Left lung (tissue), 10 donors: ENCODE results near the gene DENND6B. TPM values are rescaled to one million over a fixed set of nuclear protein-coding genes. Genes with fewer than 3 reads are reported as not detected.

Experiments used
- ATAC-seq: fragments of 200-7000 bp; cut with Tn5 transposase; one replicate; pipeline ENCODE4 v1.9.1; 2020; ENCODE audit warnings: moderate library complexity
- DNase-seq, 4 donors: peaks; one replicate each; pipeline ENCODE4 v3.0.0-alpha.2; 2013 to 2020
- H3K27ac ChIP-seq, 2 donors: fragments of 200-600 bp; sonication (generic) in 1 of 2; one replicate each; pipeline versions ENCODE4 v1.5.0 to v1.8.0; 2020 to 2021
- H3K27me3 ChIP-seq, 2 donors: fragments of 200-600 bp; sonication (generic) in 1 of 2; one replicate each; pipeline versions ENCODE4 v1.5.0 to v1.8.0; 2020 to 2021
- H3K36me3 ChIP-seq, 2 donors: fragments of 200-600 bp; sonication (generic) in 1 of 2; one replicate each; pipeline versions ENCODE4 v1.5.0 to v1.8.0; 2020 to 2021
- H3K4me1 ChIP-seq, 2 donors: fragments of 200-600 bp; one replicate each; pipeline ENCODE4 v1.8.0; 2021
- H3K4me3 ChIP-seq, 2 donors: fragments of 200-600 bp; sonication (generic) in 1 of 2; one replicate each; pipeline versions ENCODE4 v1.5.0 to v1.8.0; 2020 to 2021; ENCODE audit warnings: mild to moderate bottlenecking in 1 of 2
- H3K9me3 ChIP-seq, 2 donors: fragments of 200-600 bp; sonication (generic) in 1 of 2; one replicate each; pipeline versions ENCODE4 v1.5.0 to v1.8.0; 2020 to 2021
- CTCF ChIP-seq, 2 donors: fragments of 200-600 bp; sonication (generic) in 1 of 2; IDR thresholded peaks; one replicate each; pipeline versions ENCODE4 v1.5.0 to v1.8.0; 2021; ENCODE audit warnings: antibody characterized with exemption in 2 of 2
- intact Hi-C, 2 donors: fragments of 100-400 bp; cut with DNase I; formaldehyde crosslinking; loops; one replicate each; pipeline versions ENCODE4 v1.11.2 to v1.14.2; 2022
- polyA plus RNA-seq, 6 donors: library from polyadenylated mRNA; unstranded; fragments of 120-200 nt; gene quantifications; one replicate each; pipeline ENCODE4 v1.2.1, GENCODE V29; 2013; ENCODE audit not compliant: insufficient read length in 6 of 6
- total RNA-seq, 2 donors: library from RNA; stranded (reverse); fragmentation: NEBNext Ultra II Directional; extraction: Animal tissue kit (Norgen Biotek cat#: 25700); gene quantifications; one replicate each; pipeline ENCODE4 v1.2.1, GENCODE V29; 2021
- donor health status: DM: no; HTN: yes; CAD: no.
- donor health status: DM: no; HTN: no; CAD: no.

DENND6B gene
- total and polyA plus RNA-seq, 8 donors = 7.3 to 18.8 (median 12.1) TPM

- H3K9me3 ChIP-seq = no peaks in the 10 kb centered on the region
- no peak overlapping the region for H3K27ac ChIP-seq
- TF ChIP-seq CTCF (IDR thresholded peaks at IDR 0.05) = no peak
- H3K4me1 ChIP-seq = peaks cover 23 to 48% of the 10 kb centered on the region in 2 donors
- H3K27me3 ChIP-seq = peaks cover 0 to 55% of the 10 kb centered on the region in 2 donors
- peaks cover 0 to 30% of the 10 kb centered on the region in 2 donors for H3K36me3 ChIP-seq
- ATAC-seq = no peak
- no peak overlapping the region for H3K4me3 ChIP-seq
- intact Hi-C loops = loop anchor here (10.0 kb wide), 1 partner anchor 53 kb away; the partner anchor contains the start of gene DENND6B (in 2 of the 2)
- no peak for DNase-seq
Measured at GRCh38 chr22:50272044-50272802, 54.6 kb downstream of the DENND6B start.

- intact Hi-C loops = loop anchor here (10.0 kb wide), 1 partner anchor 53 kb away; the partner anchor contains the start of gene DENND6B (in 2 of the 2)
- H3K4me1 ChIP-seq = peaks cover 23 to 51% of the 10 kb centered on the region in 2 donors
- TF ChIP-seq CTCF (IDR thresholded peaks at IDR 0.05) = no peak
- H3K9me3 ChIP-seq = no peaks in the 10 kb centered on the region
- peak overlapping the region; percentile 33 to 48 for H3K4me3 ChIP-seq
- H3K27ac ChIP-seq = no peak overlapping the region
- H3K36me3 ChIP-seq = peaks cover 0 to 23% of the 10 kb centered on the region in 2 donors
- peaks cover 0 to 62% of the 10 kb centered on the region in 2 donors for H3K27me3 ChIP-seq
- peak in 2 of 4 donors; percentile 53 to 90 for DNase-seq
- peak; percentile 42 for ATAC-seq
Measured at GRCh38 chr22:50271519-50271970, 55.3 kb downstream of the DENND6B start.

GRCh38 chr22:50270666-50271394 lies 56.0 kb downstream of the DENND6B start:
- Histone ChIP-seq H3K27ac (peak overlapping the region in 1 of 2 donors; percentile 64), H3K4me1 (peaks cover 23 to 51% of the 10 kb centered on the region in 2 donors), H3K9me3 (no peaks in the 10 kb centered on the region), H3K4me3 (peak overlapping the region; percentile 33 to 48), H3K27me3 (peaks cover 0 to 69% of the 10 kb centered on the region in 2 donors), H3K36me3 (peaks cover 0 to 16% of the 10 kb centered on the region in 2 donors)
- ATAC-seq = peak; percentile 70
- peak in 3 of 4 donors; percentile 68 to 73 (median 72) for DNase-seq
- no peak for TF ChIP-seq CTCF (IDR thresholded peaks at IDR 0.05)
- intact Hi-C loops = loop anchor here (10.0 kb wide), 1 partner anchor 54 kb away; the partner anchor contains the start of gene DENND6B (in 2 of the 2)

GRCh38 chr22:50269970-50270665 lies 56.7 kb downstream of the DENND6B start, which contains the start of gene MAPK11:
TSS of gene MAPK11 (minus strand) at chr22:50270380. CDS start at chr22:50270292, 88 bp downstream.
- no peak for TF ChIP-seq CTCF (IDR thresholded peaks at IDR 0.05)
- H3K27me3 ChIP-seq = peaks cover 0 to 70% of the 10 kb centered on the region in 2 donors
- no peaks in the 10 kb centered on the region for H3K9me3 ChIP-seq
- DNase-seq (peak in 1 of 4 donors; percentile 51), ATAC-seq (peak; percentile 35)
- peaks cover 0 to 9% of the 10 kb centered on the region in 2 donors for H3K36me3 ChIP-seq
- peaks cover 23 to 51% of the 10 kb centered on the region in 2 donors for H3K4me1 ChIP-seq
- peak within 1 kb of the TSS; percentile 19 to 64 for H3K27ac ChIP-seq
- intact Hi-C loops = loop anchor here (10.0 kb wide), 1 partner anchor 55 kb away; the partner anchor contains the start of gene DENND6B (in 2 of the 2)
- H3K4me3 ChIP-seq = peak within 1 kb of the TSS; percentile 33 to 48
